Measurements from ENCODE around the gene SREK1IP1.

The SREK1IP1 gene

DNA sequence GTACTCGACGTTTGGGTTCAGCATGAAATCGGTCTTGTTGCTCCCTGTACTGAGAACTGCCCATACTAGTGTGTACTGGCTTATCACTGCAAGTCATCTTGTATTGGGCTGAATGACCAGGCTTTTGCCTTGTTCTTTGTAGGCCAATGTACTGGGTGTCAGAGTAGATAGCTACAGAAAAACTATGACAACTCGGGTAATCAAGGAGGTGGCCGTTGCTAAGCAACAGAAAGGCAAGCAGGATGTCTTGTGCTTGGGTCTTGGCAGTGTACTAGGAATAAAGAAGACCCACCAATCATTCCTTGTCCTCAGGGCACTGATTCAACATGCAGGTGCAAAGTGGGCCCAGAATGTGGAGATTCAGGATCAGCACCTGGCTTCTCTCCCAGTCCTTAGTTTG, 90.1 kb downstream of the SREK1IP1 start:
- no peak for DNase-seq

DNA sequence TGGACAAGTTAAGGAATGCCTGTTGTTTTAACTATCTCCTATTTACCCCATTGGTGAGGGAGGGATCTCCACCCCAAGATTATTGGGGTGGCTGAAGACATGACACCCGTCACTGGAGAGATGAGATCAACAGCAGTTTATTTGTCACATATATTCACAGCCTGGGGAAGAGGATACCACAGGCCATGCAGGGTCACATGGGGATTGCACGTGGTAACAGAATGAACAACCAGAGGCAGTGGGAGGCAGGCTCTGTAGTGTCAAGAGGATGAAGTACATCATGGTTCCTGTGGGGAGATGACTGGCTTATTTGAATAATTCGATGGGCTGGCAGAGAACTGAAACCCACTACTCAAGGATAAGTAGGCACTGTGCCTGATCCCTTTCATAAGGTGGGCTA, 96.8 kb downstream of the SREK1IP1 start:
- no peak for DNase-seq

DNA sequence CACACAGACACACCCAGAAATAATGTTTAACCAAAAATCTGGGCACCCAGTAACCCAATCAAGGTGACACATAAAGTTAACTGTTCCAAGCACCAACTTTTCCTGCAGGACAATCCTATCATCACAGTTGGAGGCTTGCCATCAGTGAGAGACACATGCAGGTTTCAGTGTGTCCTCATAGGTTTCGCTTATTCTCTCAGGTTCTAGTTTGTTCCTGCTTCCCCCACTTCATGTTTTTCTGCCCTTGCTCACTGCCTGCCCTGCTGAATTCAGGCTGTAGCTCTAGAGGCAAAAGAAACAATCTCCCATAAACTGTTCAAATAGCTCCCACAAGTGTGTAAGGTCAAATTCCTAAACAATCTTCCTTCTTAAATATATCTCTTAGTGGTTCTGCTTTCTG, 98.2 kb downstream of the SREK1IP1 start:
- DNase-seq = no peak
